Spleen (tissue), 11 donors: ENCODE data around the gene TPST1. TPM values are rescaled to one million over a fixed set of nuclear protein-coding genes. Genes with fewer than 3 reads are reported as not detected.
A peak's percentile ranks its signal among the peaks of the same experiment; 100 is the strongest.

Experiments used
- DNase-seq: peaks from one replicate; pipeline ENCODE4 v3.0.0-alpha.2; 2020
- H3K27ac ChIP-seq, 8 donors: fragments of 200-600 bp; sonication (generic) in 7 of 8; 1 replicate in 4 of 8; 2 replicates in 4 of 8; pipeline versions ENCODE4 v1.5.0 to v1.8.0; 2016 to 2021; ENCODE audit warnings: inconsistent platforms in 4 of 8, mild to moderate bottlenecking in 4 of 8, moderate library complexity in 1 of 8
- H3K27me3 ChIP-seq, 7 donors: fragments of 200-600 bp; sonication (generic) in 6 of 7; replicated peaks in 1 of 7; 1 replicate in 4 of 7; 2 replicates in 3 of 7; pipeline versions ENCODE4 v1.5.0 to v1.8.0; 2016 to 2021; ENCODE audit warnings: inconsistent platforms in 3 of 7, mild to moderate bottlenecking in 1 of 7
- H3K36me3 ChIP-seq, 6 donors: fragments of 200-600 bp; sonication (generic) in 5 of 6; 1 replicate in 4 of 6; 2 replicates in 2 of 6; pipeline versions ENCODE4 v1.5.0 to v1.8.0; 2016 to 2021; ENCODE audit warnings: inconsistent platforms in 2 of 6
- H3K4me1 ChIP-seq, 6 donors: fragments of 200-600 bp; sonication (generic) in 5 of 6; 1 replicate in 3 of 6; 2 replicates in 3 of 6; pipeline versions ENCODE4 v1.5.0 to v1.8.0; 2016 to 2021; ENCODE audit warnings: inconsistent platforms in 3 of 6
- H3K4me3 ChIP-seq, 8 donors: fragments of 200-600 bp; sonication (generic) in 7 of 8; 1 replicate in 4 of 8; 2 replicates in 4 of 8; pipeline versions ENCODE4 v1.5.0 to v1.8.0; 2016 to 2021; ENCODE audit warnings: inconsistent platforms in 4 of 8, mild to moderate bottlenecking in 4 of 8, moderate library complexity in 2 of 8
- H3K9me3 ChIP-seq, 8 donors: fragments of 200-600 bp; sonication (generic) in 7 of 8; 1 replicate in 4 of 8; 2 replicates in 4 of 8; pipeline versions ENCODE4 v1.5.0 to v1.8.0; 2016 to 2021; ENCODE audit warnings: inconsistent platforms in 4 of 8
- CTCF ChIP-seq, 11 experiments: fragments of 200-600 bp in 7 of 11; fragments of 450-650 bp in 4 of 11; sonication (generic) in 4 of 11; IDR thresholded peaks in 8 of 11; conservative IDR thresholded peaks in 3 of 11; 1 replicate in 7 of 11; 2 replicates in 4 of 11; pipeline versions ENCODE4 v1.4.0 to v1.8.0; 2016 to 2021; ENCODE audit warnings: antibody characterized with exemption in 11 of 11, inconsistent platforms in 4 of 11, mild to moderate bottlenecking in 1 of 11
- POLR2A ChIP-seq, 3 donors: fragments of 450-650 bp; IDR thresholded peaks; one replicate each; pipeline ENCODE4 v1.5.1; 2017; ENCODE audit warnings: antibody characterized with exemption in 3 of 3, mild to moderate bottlenecking in 1 of 3
- POLR2AphosphoS5 ChIP-seq, 3 donors: sonication (generic); formaldehyde crosslinking; IDR thresholded peaks; one replicate each; pipeline ENCODE4 v1.5.1; 2017; ENCODE audit warnings: antibody characterized with exemption in 3 of 3
- WGBS, 5 donors: extraction: QIAGEN DNeasy Blood & Tissue Kit in 3 of 5; methylation state at CpG; one replicate each; pipeline versions ENCODE4 v1.1.5 to v1.1.7; 2013 to 2018; 5-methylcytosine and 5-hydroxymethylcytosine counted together
- intact Hi-C: fragments of 100-400 bp; cut with DNase I; formaldehyde crosslinking; loops from one replicate; pipeline ENCODE4 v1.15.0; 2023; ENCODE audit warnings: low total_unique reads
- polyA plus RNA-seq, 3 donors: library from polyadenylated mRNA; stranded (reverse); fragments of 200-250 nt; gene quantifications; one replicate each; pipeline ENCODE4 v1.2.1, GENCODE V29; 2013
- total RNA-seq, 7 donors: library from RNA; depleted of rRNA in 3 of 7; stranded (reverse); fragments of >200 nt in 3 of 7; fragmentation: NEBNext Ultra II Directional in 4 of 7; extraction: Animal tissue kit (Norgen Biotek cat#: 25700) in 4 of 7; gene quantifications; one replicate each; pipeline versions ENCODE4 v1.1.0 to v1.2.1, GENCODE V29; 2016 to 2021
- donor health status: healthy with polysubstance abuse.
- donor health status: DM: no; HTN: no; CAD: no; lungs with moderate emphysema.
- donor health status: DM: no; HTN: no; CAD: no.
- donor health status: Bipolar disorder and iron deficiency.
- donor health status: healthy.
- donor health status: DM: no; HTN: no; CAD: no.
- donor health status: DM: yes; HTN: yes; CAD: no.

TPST1 gene
- total and polyA plus RNA-seq, 10 donors, result 4.8 to 58.5 (median 27.1) TPM

- Histone ChIP-seq H3K27ac (peak overlapping the region in 7 of 8 donors; percentile 10 to 80 (median 64)), H3K4me3 (no peak overlapping the region), H3K4me1 (peaks cover 6 to 57% (median 12%) of the 10 kb centered on the region in 6 donors), H3K36me3 (no peaks in the 10 kb centered on the region), H3K9me3 (no peaks in the 10 kb centered on the region), H3K27me3 (no peaks in the 10 kb centered on the region)
- intact Hi-C loops, result no loop called here
- no peak for DNase-seq
- WGBS, 5 donors, result 78 to 90% (median 86%) methylated on average over 2 of the region's 2 CpGs
- no peak for TF ChIP-seq CTCF (IDR thresholded peaks at IDR 0.05 in 8 of 11, conservative IDR thresholded peaks at IDR 0.05 in 3 of 11)
- TF ChIP-seq POLR2AphosphoS5 (IDR thresholded peaks at IDR 0.05), result no peak
- no peak for TF ChIP-seq POLR2A (IDR thresholded peaks at IDR 0.05)
Observed at GRCh38 chr7:66310620-66311019, 105.5 kb downstream of the TPST1 start.

DNA sequence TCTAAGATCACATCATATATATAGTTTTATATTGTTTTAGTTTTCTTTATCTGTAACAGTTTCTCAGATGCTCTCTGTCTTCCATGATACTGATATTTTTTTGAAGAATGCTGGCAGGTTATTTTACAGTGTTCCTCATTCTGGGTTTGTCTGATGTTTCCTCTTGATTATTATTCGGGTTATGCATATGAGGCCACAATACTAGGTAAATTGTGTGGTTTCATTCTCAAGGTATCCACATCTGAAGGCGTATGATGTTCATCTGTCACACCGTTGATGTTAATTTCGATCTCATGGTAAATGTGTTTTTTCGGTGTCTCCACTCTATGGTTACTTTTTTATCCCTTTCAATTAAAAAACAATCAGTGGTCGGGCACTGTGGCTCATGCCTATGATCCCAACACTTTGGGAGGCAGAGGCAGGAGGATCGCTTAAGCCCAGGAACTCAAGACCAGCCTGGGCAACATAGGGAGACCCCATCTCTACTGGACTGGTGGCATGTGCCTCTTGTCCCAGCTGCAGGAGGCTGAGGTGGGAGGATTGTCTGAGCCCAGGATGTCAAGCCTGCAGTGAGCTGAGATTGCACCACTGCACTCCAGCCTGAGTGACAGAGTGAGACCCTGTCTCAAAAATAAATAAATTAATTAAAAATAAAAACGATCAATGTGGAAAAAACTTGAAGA lies 108.9 kb downstream of the TPST1 start:
- H3K9me3 ChIP-seq, result no peaks in the 10 kb centered on the region
- no peak for TF ChIP-seq CTCF (IDR thresholded peaks at IDR 0.05 in 8 of 11, conservative IDR thresholded peaks at IDR 0.05 in 3 of 11)
- TF ChIP-seq POLR2AphosphoS5 (IDR thresholded peaks at IDR 0.05), result no peak
- TF ChIP-seq POLR2A (IDR thresholded peaks at IDR 0.05), result no peak
- H3K4me1 ChIP-seq, result peaks cover 3 to 27% (median 12%) of the 10 kb centered on the region in 6 donors
- WGBS, 5 donors, result 52 to 66% (median 59%) methylated on average over 8 of the region's 8 CpGs
- intact Hi-C loops, result no loop called here
- no peak overlapping the region for H3K27ac ChIP-seq
- H3K36me3 ChIP-seq, result no peaks in the 10 kb centered on the region
- H3K4me3 ChIP-seq, result no peak overlapping the region
- DNase-seq, result no peak
- no peaks in the 10 kb centered on the region for H3K27me3 ChIP-seq

- Histone ChIP-seq H3K9me3 (peaks cover 0 to under 1% (median 0%) of the 10 kb centered on the region in 8 donors), H3K36me3 (no peaks in the 10 kb centered on the region), H3K4me1 (peaks cover 0 to 15% (median 10%) of the 10 kb centered on the region in 6 donors), H3K4me3 (no peak overlapping the region), H3K27me3 (no peaks in the 10 kb centered on the region), H3K27ac (no peak overlapping the region)
- intact Hi-C loops, result no loop called here
- WGBS, 5 donors, result 58 to 81% (median 78%) methylated on average over 3 to 4 of the region's 4 CpGs
- TF ChIP-seq POLR2A (IDR thresholded peaks at IDR 0.05), result no peak
- TF ChIP-seq POLR2AphosphoS5 (IDR thresholded peaks at IDR 0.05), result no peak
- no peak for TF ChIP-seq CTCF (IDR thresholded peaks at IDR 0.05 in 8 of 11, conservative IDR thresholded peaks at IDR 0.05 in 3 of 11)
- DNase-seq, result no peak
Observed at GRCh38 chr7:66315192-66315591, 110.1 kb downstream of the TPST1 start.

- Histone ChIP-seq H3K27me3 (no peaks in the 10 kb centered on the region), H3K9me3 (peaks cover 0 to 24% (median 13%) of the 10 kb centered on the region in 8 donors), H3K36me3 (peaks cover 0 to 4% (median 0%) of the 10 kb centered on the region in 6 donors), H3K4me1 (no peaks in the 10 kb centered on the region), H3K27ac (no peak overlapping the region), H3K4me3 (no peak overlapping the region)
- no peak for DNase-seq
- intact Hi-C loops, result no loop called here
- TF ChIP-seq POLR2AphosphoS5 (IDR thresholded peaks at IDR 0.05) (no peak), CTCF (IDR thresholded peaks at IDR 0.05 in 8 of 11, conservative IDR thresholded peaks at IDR 0.05 in 3 of 11) (no peak), POLR2A (IDR thresholded peaks at IDR 0.05) (no peak)
- 83 to 97% (median 90%) methylated on average over 1 of the region's 1 CpG for WGBS, 5 donors
Observed at GRCh38 chr7:66319407-66319979, 114.4 kb downstream of the TPST1 start.
